ENCODE data around the gene ST8SIA4.

The ST8SIA4 gene

GRCh38 chr5:100867039-100867562 lies 36.0 kb downstream of the ST8SIA4 start:
- DNase-seq = no peak

- no peak for DNase-seq
These were observed 38.2 kb downstream of the ST8SIA4 start for GRCh38 chr5:100864931-100865330.

DNA sequence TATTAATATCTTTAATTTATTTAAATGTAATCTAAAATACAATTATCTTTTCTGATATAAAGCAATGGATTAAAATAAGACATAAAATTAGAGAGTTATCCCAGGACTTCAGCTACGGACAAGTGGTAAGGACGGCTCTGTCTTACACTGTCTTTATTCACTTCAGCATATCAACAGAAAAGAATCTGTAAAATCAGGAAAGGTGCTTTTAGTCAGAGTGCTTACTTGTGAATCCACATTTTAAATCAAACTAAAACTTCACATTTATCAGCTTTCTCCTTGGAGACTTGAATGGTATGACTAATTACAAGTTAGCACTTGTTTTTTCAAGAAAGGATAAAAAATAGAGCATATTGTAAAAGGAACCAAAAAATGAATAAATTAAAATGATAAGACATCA lies 39.3 kb downstream of the ST8SIA4 start:
- no peak for DNase-seq

DNA sequence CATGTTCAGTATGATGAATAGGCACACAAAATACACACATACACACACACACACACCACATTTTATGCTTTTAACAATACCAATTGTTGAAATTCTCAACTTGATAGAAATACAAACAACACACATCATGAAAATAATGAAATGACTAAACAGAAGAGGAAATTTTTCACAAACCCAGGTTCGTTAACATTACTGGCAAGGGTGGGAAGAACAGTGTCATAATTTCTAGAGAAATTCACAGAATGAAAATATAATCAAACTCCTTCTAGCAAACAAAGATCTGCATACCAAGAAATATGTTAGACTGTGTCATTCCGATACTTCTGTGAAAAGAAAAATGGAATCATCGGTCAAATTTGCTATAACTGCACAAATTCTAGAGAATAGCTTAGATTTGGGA lies 41.9 kb downstream of the ST8SIA4 start:
- DNase-seq = no peak

GRCh38 chr5:100860407-100860806 lies 42.7 kb downstream of the ST8SIA4 start:
- DNase-seq = no peak

DNA sequence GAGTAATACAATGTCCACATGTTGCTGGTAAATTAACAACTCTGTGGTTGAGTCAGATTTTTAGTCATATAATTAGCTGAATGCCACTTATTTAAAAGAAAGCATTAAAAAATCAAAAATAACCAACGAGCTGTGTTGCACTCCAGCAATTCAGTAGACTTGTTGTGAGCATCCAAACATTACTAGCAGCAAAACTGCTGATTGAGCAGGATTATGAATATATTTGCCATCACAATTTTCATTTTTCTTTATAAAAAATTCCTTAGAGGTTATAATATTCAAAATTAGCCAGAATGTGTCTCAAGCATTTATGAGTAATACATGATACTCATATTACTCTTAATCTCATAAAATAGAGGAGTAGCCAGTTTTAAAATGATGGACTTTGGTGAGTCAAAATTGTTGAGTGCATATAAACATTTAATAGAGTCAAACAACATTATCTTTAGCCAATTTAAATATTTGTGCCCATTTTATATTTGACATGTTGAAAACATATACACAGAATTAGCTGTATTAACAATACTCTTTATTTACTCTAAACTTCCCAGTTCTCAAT lies 44.0 kb downstream of the ST8SIA4 start:
- DNase-seq = no peak

DNA sequence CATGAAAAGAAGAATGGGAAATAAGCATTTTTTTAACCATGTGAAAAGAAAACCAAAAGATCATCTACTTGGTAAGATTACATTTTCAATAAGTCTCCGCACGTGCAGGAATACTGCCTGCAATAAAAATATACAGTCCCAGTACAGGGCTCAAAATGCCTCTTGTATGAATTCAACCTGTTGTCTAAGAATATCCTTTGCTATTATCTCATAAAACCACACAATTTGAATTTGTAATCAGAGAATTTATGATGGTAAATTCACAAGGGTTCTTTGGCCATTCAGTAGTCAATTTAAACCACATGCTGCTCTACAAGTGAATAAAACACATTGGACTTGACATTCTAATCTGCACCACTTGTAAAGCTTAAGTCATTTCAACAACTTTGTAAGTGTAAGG lies 46.6 kb downstream of the ST8SIA4 start:
- no peak for DNase-seq

DNA sequence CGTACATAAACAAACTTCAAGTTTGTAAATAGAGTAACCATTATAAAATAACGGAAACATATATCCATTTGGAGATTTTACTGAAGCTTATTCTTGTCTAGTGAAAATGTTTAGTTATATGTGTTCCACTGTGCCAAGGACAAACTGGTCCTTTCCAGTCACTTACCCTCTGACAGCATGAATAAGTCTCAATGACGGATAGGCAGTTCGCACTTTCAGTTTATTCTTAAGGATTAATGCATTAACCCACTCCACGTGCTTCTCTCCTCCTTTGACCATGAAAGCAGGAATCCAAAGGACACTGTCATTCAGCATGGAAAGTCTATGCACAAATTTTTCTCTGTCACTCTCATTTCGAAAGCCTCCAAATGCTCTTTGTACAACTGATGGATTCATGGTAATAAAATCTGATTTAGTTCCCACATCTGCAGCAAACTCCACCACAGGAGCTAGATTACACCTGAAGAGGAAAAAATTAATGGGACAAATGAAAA lies 47.1 kb downstream of the ST8SIA4 start:
- peak; percentile 13 for DNase-seq

DNA sequence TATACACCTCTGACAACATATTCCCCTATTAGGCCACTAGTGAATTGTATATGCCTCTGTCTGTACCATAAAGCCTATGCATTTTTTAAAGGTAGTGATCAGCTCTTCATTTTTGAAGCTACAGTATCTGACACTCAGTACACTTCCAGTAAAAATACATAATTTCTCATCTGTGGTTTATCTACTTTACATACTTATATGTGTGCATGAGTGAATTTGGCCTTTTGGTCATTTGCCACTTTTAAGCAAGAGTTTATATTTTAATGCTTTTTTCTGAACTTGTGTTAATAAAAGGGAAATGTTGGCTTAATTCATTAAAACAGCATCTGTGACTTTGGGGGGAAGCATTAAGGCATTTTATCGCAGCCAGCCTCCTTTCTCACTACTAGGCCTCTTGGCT lies 47.8 kb downstream of the ST8SIA4 start:
- DNase-seq = peak; percentile 9

GRCh38 chr5:100854591-100854990 lies 48.5 kb downstream of the ST8SIA4 start:
- DNase-seq = no peak

DNA sequence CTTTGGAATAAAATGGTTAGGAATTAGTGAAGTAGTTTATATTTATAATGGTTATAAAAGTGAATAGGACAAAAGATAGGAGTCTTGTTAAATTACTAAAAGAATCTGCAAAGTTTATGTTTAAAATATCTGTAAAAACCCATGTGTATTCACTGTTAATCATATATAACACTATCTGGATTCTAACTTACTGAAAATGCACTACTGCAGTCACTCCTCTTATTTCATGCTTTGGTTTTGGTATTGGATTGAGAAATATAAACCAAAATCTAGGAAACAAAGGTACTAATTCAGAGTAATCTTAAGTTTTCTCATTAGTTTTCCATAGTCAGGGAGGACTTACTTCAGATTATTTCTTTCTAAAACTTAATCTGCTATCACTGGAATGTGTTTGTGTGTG lies 49.5 kb downstream of the ST8SIA4 start:
- no peak for DNase-seq

DNA sequence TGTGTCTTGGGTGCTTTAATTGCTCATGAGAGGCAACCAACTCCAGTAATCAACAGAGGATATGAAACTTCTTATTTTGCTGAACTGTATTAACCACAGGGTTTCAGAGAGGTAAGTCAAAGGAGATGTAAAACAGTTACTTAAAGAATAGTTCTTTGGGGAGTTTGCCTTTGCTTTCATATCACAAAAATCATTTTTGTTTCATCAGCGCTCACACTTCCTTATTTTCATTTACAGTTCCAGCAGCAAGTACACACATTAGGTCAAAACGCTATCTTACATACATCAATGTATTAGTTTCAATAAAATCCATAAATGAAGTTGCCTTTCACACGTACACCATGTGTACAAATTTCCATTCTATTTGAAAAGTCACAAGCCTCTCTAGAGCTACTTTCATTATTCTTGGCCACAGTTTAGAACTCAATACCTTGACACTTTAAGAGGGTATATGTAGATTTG lies 50.1 kb downstream of the ST8SIA4 start:
- DNase-seq = no peak

GRCh38 chr5:100852051-100852450 lies 51.0 kb downstream of the ST8SIA4 start:
- DNase-seq = no peak

- DNase-seq = no peak
These were observed 56.3 kb downstream of the ST8SIA4 start for GRCh38 chr5:100846772-100847171.

- no peak for DNase-seq
These were observed 61.0 kb downstream of the ST8SIA4 start for GRCh38 chr5:100842080-100842479.

- no peak for DNase-seq
These were observed 61.6 kb downstream of the ST8SIA4 start for GRCh38 chr5:100841358-100842076.

DNA sequence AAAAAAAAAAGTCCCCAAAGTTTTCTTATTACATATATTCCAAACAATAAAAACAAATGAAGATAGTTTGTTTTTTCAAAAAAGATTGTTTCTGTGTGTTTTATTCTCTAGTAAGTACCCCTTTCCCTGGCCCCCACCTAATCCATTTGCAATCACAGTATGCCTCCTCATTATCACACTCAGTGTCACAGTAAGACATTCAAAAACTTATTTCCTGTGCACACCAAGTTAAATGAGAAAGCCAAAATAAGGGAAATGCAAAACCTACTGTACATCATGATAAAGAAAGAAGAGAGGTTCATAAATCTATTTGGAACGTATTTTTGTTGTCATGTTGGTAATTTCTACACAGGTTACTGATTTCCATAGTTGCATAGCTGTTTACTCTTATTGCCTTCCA lies 62.3 kb downstream of the ST8SIA4 start:
- no peak for DNase-seq

DNA sequence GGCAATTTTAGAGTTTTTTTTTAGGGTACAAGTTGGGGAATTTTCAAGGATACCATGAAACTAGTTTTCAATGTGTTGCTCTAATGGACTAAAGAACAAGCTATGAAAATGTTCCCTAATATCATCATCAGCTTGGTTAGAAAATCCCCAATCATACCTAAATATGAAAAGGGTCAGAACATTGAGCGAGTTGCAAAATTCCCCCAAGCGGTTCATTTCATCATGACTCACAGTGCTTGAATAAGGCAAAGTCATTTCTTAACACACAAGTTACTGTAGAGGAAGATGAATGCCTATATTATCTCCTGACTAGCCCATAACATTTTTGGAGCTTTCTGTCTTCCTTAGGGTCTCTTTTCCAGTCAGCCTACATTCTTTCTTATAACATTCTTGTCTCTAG lies 62.7 kb downstream of the ST8SIA4 start:
- DNase-seq = no peak

- DNase-seq = no peak
These were observed 65.0 kb downstream of the ST8SIA4 start for GRCh38 chr5:100838048-100838473.

DNA sequence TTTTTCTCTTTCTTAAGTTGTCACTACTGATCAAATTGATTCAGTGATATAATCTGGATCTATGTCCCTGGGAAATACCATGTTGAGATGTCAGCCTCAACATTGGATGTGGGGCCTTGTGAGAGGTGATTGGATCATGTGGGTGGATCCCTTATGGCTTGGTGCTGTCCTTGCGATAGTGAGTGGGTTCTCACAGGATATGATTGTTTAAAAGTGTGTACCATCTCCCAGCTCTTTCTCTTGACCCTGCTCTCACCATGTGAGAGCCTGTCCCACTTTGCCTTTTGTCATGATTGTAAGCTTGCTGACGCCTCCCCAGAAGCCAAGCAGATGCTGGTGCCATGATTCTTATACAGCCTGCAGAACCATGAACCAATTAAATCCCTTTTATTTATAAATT lies 68.6 kb downstream of the ST8SIA4 start:
- DNase-seq = no peak

DNA sequence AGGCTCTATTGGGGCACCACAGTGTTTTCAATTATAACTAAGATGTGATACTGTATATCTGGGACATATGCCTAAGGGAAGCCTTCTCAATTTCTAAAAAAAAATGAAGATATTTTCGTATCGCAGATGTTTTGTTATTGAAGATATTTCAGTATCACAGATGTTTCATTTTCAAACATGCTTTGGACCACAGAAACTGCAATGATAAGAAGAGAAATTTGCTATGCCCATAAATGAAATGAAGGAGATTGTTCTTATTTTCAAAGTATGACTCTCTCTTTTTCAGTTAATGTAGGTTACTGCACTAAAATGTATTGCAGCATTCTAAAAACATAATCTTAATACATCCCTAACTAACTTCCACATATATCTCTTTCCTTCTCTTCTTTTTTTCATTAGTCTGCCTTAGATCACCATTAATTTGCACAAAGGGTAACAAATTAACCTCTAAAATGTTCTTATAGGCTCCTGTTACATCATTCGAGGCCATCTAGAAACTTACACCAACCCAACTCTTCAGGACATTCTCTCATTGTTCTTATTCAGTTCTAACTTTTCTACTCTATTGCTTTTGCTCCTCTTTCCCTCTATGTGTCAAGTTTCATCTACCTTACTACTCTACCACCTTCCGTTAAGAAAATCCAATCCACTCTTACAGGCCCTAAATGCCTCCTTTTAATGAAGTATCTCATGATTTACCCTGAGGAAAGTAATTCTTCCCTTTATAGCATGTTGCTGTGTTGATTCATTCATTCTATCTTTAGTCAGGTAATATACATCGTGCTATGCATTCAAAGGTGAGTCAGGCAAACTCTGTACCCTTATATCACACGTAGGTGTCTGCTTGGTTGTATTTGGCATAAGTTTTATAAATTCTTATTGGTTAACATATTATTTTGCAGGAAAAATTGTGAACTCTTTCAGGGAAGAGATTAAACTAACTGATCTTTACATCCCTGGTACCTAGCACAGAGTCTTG lies 70.5 kb downstream of the ST8SIA4 start:
- DNase-seq = no peak

GRCh38 chr5:100828898-100829356 lies 74.2 kb downstream of the ST8SIA4 start:
- DNase-seq = no peak

Data from eye (tissue), 1 donor.